GM19395 (cell line): ENCODE data around the gene ASB7.

Experiments used
- ATAC-seq: cut with Tn5 transposase; IDR thresholded peaks from one replicate; pipeline ENCODE4 v1.9.1; 2021; ENCODE audit warnings: mild to moderate bottlenecking, moderate library complexity; ENCODE audit not compliant: unreplicated experiment

Gene ASB7

GRCh38 chr15:100596792-100597191 is 5.6 kb upstream of the ASB7 start:
- ATAC-seq: peak; percentile 82

- ATAC-seq: no peak
These were observed 4.5 kb upstream of the ASB7 start for GRCh38 chr15:100597862-100598261.

GRCh38 chr15:100598655-100599054 is 3.7 kb upstream of the ASB7 start:
- no peak for ATAC-seq

- no peak for ATAC-seq
These were observed 1.2 kb upstream of the ASB7 start for GRCh38 chr15:100601163-100601562.

- peak; percentile 22 for ATAC-seq
These were observed 749 bp upstream of the ASB7 start for GRCh38 chr15:100601617-100602063.

- ATAC-seq: peak; percentile 52
These were observed 519 bp downstream of the ASB7 start for GRCh38 chr15:100602823-100603393.

GRCh38 chr15:100612539-100612938 is 10.2 kb downstream of the ASB7 start:
- ATAC-seq: no peak

- no peak for ATAC-seq
These were observed 10.8 kb downstream of the ASB7 start for GRCh38 chr15:100613208-100613607.

GRCh38 chr15:100614336-100614735 is 11.9 kb downstream of the ASB7 start:
- no peak for ATAC-seq

- no peak for ATAC-seq
These were observed 12.5 kb downstream of the ASB7 start for GRCh38 chr15:100614918-100615317.

- ATAC-seq: no peak
These were observed 13.4 kb downstream of the ASB7 start for GRCh38 chr15:100615801-100616200.

GRCh38 chr15:100616700-100617099 is 14.3 kb downstream of the ASB7 start:
- no peak for ATAC-seq

GRCh38 chr15:100623301-100623700 is 20.9 kb downstream of the ASB7 start:
- no peak for ATAC-seq

- no peak for ATAC-seq
These were observed 25.5 kb downstream of the ASB7 start for GRCh38 chr15:100627789-100628395.

- no peak for ATAC-seq
These were observed 26.4 kb downstream of the ASB7 start for GRCh38 chr15:100628746-100629145.

- ATAC-seq: no peak
These were observed 29.4 kb downstream of the ASB7 start for GRCh38 chr15:100631831-100632230.

GRCh38 chr15:100633763-100634075 is 31.3 kb downstream of the ASB7 start:
- ATAC-seq: no peak

GRCh38 chr15:100635406-100636071 is 33.1 kb downstream of the ASB7 start:
- no peak for ATAC-seq

GRCh38 chr15:100638177-100638730 is 35.9 kb downstream of the ASB7 start:
- ATAC-seq: no peak

- no peak for ATAC-seq
These were observed 40.0 kb downstream of the ASB7 start for GRCh38 chr15:100642213-100642949.

- ATAC-seq: no peak
These were observed 40.6 kb downstream of the ASB7 start for GRCh38 chr15:100642950-100643338.

- ATAC-seq: no peak
These were observed 43.3 kb downstream of the ASB7 start for GRCh38 chr15:100645671-100646070.
